Measurements from ENCODE around the gene SLC39A7. TPM values are rescaled to one million over a fixed set of nuclear protein-coding genes. Genes with fewer than 3 reads are reported as not detected.

The SLC39A7 gene
- total RNA-seq, 1 experiment from 2014 or later = 130 TPM

GRCh38 chr6:33194431-33194979, 6.2 kb upstream of the SLC39A7 start (continued):
- TF ChIP-seq EZH2phosphoT487 (IDR thresholded peaks at IDR 0.05; ENCODE audit: borderline replicate concordance) = no peak

GRCh38 chr6:33195304-33196165, 5.1 kb upstream of the SLC39A7 start:
- no peak overlapping the region for H3K4me3 ChIP-seq (replicated peaks in 1 of 2; ENCODE audit: low read depth in 1 of 2, low read length in 2 of 2)
- DNase-seq (ENCODE audit: low read depth, low spot score) (no peak), ATAC-seq (no peak)
- H3K4me2 ChIP-seq (ENCODE audit: low read length) = no peak overlapping the region
- RAD21 ChIA-PET (ENCODE audit: low non-redundant PET in 1 of 2, low total read pairs in 2 of 2, uncharacterized antibody in 2 of 2, unreplicated experiment in 2 of 2) = no interaction called here
- peaks cover 15 to 27% of the 10 kb centered on the region in 2 experiments; a peak in 3 of 4 replicates for H3K4me1 ChIP-seq (ENCODE audit: control insufficient read depth in 1 of 2, insufficient read depth in 2 of 2, low read length in 2 of 2)
- no peaks in the 10 kb centered on the region for H3K9me3 ChIP-seq (ENCODE audit: control insufficient read depth in 1 of 2, insufficient read depth in 1 of 2, low read depth in 1 of 2, low read length in 2 of 2)
- H3K9me2 ChIP-seq (ENCODE audit: insufficient read depth) = no peaks in the 10 kb centered on the region
- no peak overlapping the region for H3K27ac ChIP-seq (ENCODE audit: low read depth, low read length)
- peaks cover 20 to 28% of the 10 kb centered on the region in 2 experiments; a peak in 3 of 4 replicates for H3K36me3 ChIP-seq (ENCODE audit: control insufficient read depth in 1 of 2, insufficient read depth in 2 of 2, low read length in 2 of 2)
- TF ChIP-seq REST (IDR thresholded peaks at IDR 0.05; ENCODE audit: low read depth) = no peak
- TF ChIP-seq ZNF274 (IDR thresholded peaks at IDR 0.05; ENCODE audit: low read depth, low read length) = no peak
- TF ChIP-seq ELF1 (IDR thresholded peaks at IDR 0.05; ENCODE audit: borderline replicate concordance, low read depth) = no peak
- no peak overlapping the region for H2AFZ ChIP-seq (ENCODE audit: low read depth, low read length, poor library complexity, severe bottlenecking)
- H4K20me1 ChIP-seq (ENCODE audit: insufficient read depth) = no peaks in the 10 kb centered on the region
- intact Hi-C loops (cut with micrococcal nuclease) = no loop called here
- no TSS peak for BruUV-seq (replicated peaks)
- H3K27me3 ChIP-seq (ENCODE audit: insufficient read depth, low read length) = no peaks in the 10 kb centered on the region
- H3K9ac ChIP-seq (ENCODE audit: low read length) = no peak overlapping the region
- CTCF ChIA-PET = interaction anchor here (1.1 kb wide), 1 partner anchor 211 kb away, joined by 3 read pairs; no protein-coding TSS in a partner anchor
- H3K79me2 ChIP-seq (ENCODE audit: insufficient read depth, low read length) = peaks cover 33% of the 10 kb centered on the region
- POLR2A ChIA-PET = no interaction called here
